ENCODE measurements around the gene DLEU7. TPM values are rescaled to one million over a fixed set of nuclear protein-coding genes. Genes with fewer than 3 reads are reported as not detected.

Gene DLEU7
- polyA plus RNA-seq, 4 donors = 1.2 to 1.3 (median 1.2) TPM

DNA sequence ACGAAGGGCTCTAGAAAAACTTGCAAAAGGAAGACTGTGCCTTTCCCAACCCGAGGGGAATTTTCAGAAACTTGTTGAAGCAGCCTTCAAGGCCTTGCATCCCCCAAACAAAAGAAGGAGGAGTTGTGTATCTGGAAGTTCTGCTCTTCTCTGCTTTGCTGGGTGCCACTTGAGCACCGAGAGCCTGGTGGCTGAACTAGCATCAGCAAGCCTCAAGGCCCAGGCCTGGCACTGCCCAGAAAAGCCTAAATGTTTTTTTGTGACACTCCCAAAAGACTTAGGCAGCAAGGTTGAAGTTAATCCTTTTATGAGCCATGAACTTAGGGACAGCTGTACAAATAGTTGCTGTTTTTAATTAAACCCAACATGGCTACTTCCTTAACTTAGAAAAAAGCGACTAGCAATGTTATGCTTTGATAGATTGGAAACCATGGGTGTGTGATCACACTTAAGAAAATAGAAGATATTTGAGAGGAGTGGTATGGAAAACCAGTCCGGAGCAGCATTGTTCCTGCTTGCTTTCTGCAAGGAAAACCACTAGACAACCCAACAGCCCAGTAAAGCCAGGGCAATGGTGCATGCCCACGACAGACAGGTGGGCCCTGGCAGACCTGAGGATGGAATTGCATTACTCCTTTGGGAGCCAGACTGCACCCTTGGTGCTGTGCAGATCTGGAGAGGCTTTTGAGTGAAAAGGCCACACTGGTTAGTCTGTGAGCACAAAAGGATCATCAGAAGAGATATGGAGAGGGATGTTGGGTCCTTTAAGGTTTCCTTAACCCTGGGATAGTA, 788 bp upstream of the DLEU7 start:
- DNase-seq (ENCODE audit: low read depth in 4 of 4, low spot score in 2 of 4) = no peak

- no peak for DNase-seq (ENCODE audit: low read depth in 4 of 4, low spot score in 2 of 4)
Measured at GRCh38 chr13:50842990-50843256, 569 bp downstream of the DLEU7 start.

- DNase-seq (ENCODE audit: low read depth in 4 of 4, low spot score in 2 of 4) = no peak
Measured at GRCh38 chr13:50842251-50842989, 1.1 kb downstream of the DLEU7 start.

DNA sequence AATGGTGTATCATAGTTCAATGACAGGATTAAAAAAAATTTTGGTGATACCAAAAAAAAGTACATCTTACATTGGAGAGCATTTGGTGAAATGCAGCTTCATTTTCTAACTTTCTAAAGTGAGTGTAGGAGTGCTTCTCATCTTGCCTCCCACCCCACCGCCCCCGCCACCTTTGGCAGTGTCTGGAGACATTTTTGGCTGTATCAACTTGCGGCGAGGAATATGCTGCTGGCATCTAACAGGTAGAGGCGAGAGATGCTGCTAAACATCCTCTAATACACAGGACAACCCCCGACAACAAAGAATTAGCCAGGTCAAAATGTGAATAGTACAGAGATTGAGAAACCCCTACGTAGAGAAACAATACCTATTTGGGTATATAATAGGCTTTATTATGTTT, 1.7 kb downstream of the DLEU7 start:
- no peak for DNase-seq (ENCODE audit: low read depth in 4 of 4, low spot score in 2 of 4)

DNA sequence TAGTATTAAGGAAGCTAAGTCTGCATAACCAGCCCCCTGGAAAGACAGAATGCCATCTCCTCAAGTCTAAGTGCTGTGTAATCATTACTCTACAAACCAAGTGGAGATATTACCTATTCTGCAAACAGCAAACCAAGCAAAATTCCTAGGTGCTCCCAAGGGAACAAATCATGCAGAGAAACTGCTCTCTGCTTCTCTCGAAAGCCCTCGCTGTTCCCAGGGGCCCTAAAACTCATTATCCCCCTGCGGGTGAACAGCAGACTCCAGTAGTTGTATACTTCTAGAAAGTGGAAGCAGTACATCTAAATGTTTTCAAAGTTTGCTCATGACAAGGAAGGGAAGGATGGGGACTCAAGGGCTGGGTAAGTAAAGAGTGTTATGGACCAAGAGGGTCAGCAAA, 3.2 kb downstream of the DLEU7 start:
- DNase-seq (ENCODE audit: low read depth in 4 of 4, low spot score in 2 of 4) = no peak

- DNase-seq (ENCODE audit: low read depth in 4 of 4, low spot score in 2 of 4) = no peak
Measured at GRCh38 chr13:50839828-50840227, 3.7 kb downstream of the DLEU7 start.

- DNase-seq (ENCODE audit: low read depth in 4 of 4, low spot score in 2 of 4) = no peak
Measured at GRCh38 chr13:50838701-50839100, 4.8 kb downstream of the DLEU7 start.

GRCh38 chr13:50838031-50838430, 5.5 kb downstream of the DLEU7 start:
- DNase-seq (ENCODE audit: low read depth in 4 of 4, low spot score in 2 of 4) = no peak

GRCh38 chr13:50831512-50831911, 12.0 kb downstream of the DLEU7 start:
- DNase-seq (ENCODE audit: low read depth in 4 of 4, low spot score in 2 of 4) = no peak

DNA sequence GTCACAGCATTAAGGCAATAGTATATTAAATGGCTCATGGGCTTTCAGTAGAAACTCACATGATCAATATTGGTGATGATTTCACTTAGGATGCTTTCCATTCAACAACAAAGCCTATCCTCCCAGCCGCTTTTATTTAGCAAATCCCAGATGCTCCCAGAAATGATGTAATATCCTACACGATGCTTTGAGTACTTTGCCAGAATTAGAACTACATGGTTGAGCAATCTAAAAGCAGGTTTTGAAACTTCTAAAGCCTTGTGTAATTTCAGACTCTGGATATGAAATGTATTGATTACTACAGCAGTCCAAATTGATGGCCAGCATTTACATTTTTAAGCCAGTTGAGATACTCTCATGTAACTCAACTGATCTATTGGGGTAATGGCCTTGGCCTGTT, 13.6 kb downstream of the DLEU7 start:
- DNase-seq (ENCODE audit: low read depth in 4 of 4, low spot score in 2 of 4) = no peak

DNA sequence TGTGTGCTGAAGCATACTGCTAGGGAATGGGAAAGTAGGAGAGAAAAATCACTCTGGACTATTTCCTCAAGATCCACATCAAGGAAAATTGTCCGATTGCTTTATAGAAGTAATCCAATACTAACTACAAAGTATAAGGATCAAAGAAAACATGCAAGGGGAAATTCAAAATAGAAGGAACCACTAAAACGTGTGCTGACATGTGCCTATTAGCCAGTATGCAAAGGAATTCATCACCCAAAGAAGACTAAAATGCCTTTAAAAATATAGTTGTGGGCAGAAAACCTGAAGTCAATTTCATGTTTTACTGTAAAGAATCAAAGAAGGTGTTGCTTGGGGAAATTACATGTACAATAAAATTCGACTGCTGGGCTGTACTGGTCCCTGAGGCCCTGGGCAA, 14.3 kb downstream of the DLEU7 start:
- no peak for DNase-seq (ENCODE audit: low read depth in 4 of 4, low spot score in 2 of 4)

GRCh38 chr13:50826035-50826434, 17.5 kb downstream of the DLEU7 start:
- DNase-seq (ENCODE audit: low read depth in 4 of 4, low spot score in 2 of 4) = no peak

DNA sequence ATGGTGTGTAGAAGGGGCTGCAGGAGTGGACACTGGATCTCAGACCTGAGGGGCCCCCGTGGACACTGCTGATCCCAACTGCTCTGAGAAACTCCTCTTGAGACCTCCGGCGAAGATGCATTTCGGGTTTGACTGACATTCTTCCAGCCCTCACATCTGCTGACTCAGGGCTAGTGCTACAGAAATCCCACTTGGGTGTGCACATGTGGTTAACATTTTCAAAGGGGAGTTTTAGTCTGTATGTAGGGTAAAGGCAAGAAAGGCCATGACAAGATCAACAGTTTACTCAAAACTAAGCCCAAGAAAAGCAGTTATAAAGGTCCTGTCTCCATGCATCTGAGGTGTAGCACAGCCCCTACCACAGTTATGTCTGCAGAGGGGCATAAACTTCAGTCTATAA, 31.2 kb downstream of the DLEU7 start:
- no peak for DNase-seq (ENCODE audit: low read depth in 4 of 4, low spot score in 2 of 4)

DNA sequence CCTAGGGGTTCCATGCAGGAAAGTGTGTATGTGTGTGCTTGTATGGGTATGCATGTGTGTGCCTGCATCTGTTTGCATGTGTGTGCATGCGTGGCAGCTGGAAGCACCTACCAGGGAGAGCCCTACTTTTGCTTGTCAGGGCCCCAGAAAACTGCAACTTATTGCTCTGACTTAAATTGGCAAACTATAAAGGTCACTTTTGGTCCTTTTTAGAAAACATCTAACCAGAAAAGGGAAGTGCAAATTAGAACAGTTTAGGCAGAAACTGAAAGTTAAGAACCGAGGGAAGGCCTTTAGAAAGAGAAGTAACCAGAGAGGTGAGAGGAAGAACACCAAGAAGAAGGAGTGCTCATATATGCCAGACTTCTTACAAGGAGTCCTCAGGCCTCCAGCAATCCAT, 32.5 kb downstream of the DLEU7 start:
- no peak for DNase-seq (ENCODE audit: low read depth in 4 of 4, low spot score in 2 of 4)

- DNase-seq (ENCODE audit: low read depth in 4 of 4, low spot score in 2 of 4) = no peak
Measured at GRCh38 chr13:50810468-50810867, 33.0 kb downstream of the DLEU7 start.

- no peak for DNase-seq (ENCODE audit: low read depth in 4 of 4, low spot score in 2 of 4)
Measured at GRCh38 chr13:50809133-50810090, 34.1 kb downstream of the DLEU7 start.

- no peak for DNase-seq (ENCODE audit: low read depth in 4 of 4, low spot score in 2 of 4)
Measured at GRCh38 chr13:50805805-50806204, 37.7 kb downstream of the DLEU7 start.

GRCh38 chr13:50801087-50801931, 42.2 kb downstream of the DLEU7 start:
- DNase-seq (ENCODE audit: low read depth in 4 of 4, low spot score in 2 of 4) = peak in 3 of 4 donors; percentile 63 to 72 (median 65)

GRCh38 chr13:50800091-50800739, 43.3 kb downstream of the DLEU7 start:
- DNase-seq (ENCODE audit: low read depth in 4 of 4, low spot score in 2 of 4) = no peak

DNA sequence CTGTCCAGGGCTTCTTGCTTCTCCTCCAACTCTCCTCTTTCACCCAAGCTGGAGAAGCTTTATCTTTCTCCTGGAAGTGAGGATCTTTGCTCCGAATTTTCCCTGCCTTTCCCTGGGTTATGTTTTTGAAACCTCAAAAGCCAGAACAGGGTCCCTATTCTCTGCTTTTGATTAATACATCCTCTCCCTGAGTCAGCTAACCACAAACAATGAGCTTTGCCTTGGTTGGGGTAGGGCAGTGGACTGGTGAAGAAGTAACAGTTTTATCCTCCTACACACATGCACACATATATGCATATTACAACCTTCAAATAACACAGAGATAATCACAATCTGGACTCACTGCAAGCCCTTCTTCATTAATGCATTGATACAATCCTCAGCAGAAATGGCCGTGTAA, 44.6 kb downstream of the DLEU7 start:
- no peak for DNase-seq (ENCODE audit: low read depth in 4 of 4, low spot score in 2 of 4)

Data from left renal cortex interstitium (tissue), 4 donors.